ENCODE measurements around the gene HIGD1B. TPM values are rescaled to one million over a fixed set of nuclear protein-coding genes. Genes with fewer than 3 reads are reported as not detected.

Gene HIGD1B
- total and polyA plus RNA-seq, 2 of the 4 experiments (the other 2 are of a cell fraction): not detected

DNA sequence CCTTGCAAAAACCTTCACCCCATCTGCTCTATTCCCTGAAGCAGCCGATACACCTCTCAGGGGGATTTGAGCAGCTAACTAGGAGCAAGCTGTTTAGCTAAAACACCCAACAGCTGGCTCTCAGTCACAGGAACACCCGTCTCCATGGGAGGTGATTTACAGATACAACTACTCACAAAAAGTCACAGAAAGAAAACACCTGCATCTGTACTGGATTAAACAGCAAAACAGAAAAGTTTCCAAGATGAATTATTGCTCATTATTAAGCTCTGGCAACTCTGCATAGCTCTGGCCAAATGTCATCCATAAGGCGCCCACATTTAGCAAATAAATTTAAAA lies 39.9 kb upstream of the HIGD1B start:
- POLR2A ChIA-PET (ENCODE audit: unreplicated experiment): no interaction called here
- Histone ChIP-seq H4K91ac (ENCODE audit: insufficient read depth, low read depth, low read length) (no peak overlapping the region), H3K4me2 (ENCODE audit: low read depth, low read length) (no peak overlapping the region; the same call in 1 of the 2 replicates), H2AK9ac (replicated peaks; ENCODE audit: low read depth, low read length, poor library complexity) (no peak overlapping the region), H2BK5ac (ENCODE audit: low read depth, low read length, poor library complexity, severe bottlenecking) (no peak overlapping the region), H3K4ac (ENCODE audit: low read depth, low read length) (no peak overlapping the region), H2BK20ac (ENCODE audit: low read depth, low read length) (no peak overlapping the region), H3K9me3 (ENCODE audit: control insufficient read depth, insufficient read depth, low read length) (no peaks in the 10 kb centered on the region), H4K8ac (ENCODE audit: low read depth in 2 of 2, low read length in 2 of 2) (no peak overlapping the region), H4K20me1 (ENCODE audit: insufficient read depth, low read length) (peaks cover 23% of the 10 kb centered on the region), H3K9me1 (ENCODE audit: insufficient read depth, low read length) (peaks cover 14% of the 10 kb centered on the region), H2AFZ (replicated peaks; ENCODE audit: low read length, poor library complexity) (no peak overlapping the region), H3K4me3 (ENCODE audit: insufficient read depth, low read depth, low read length) (no peak overlapping the region), H3K18ac (ENCODE audit: low read depth, low read length) (no peak overlapping the region), H2AK5ac (ENCODE audit: low read depth, low read length) (no peak overlapping the region), H3K9ac (ENCODE audit: low read depth, low read length) (no peak overlapping the region), H3K79me1 (ENCODE audit: low read depth in 1 of 2, low read length in 2 of 2) (peaks cover 30 to 79% of the 10 kb centered on the region in 2 experiments), H3K27me3 (ENCODE audit: control insufficient read depth, insufficient read depth, low read length) (no peaks in the 10 kb centered on the region), H3K56ac (ENCODE audit: extremely low read depth, insufficient read depth, low read length) (no peak overlapping the region), H3K23ac (ENCODE audit: low read depth, low read length) (no peak overlapping the region), H3K4me1 (ENCODE audit: control insufficient read depth, insufficient read depth, low read length) (peaks cover 7% of the 10 kb centered on the region), H3K36me3 (ENCODE audit: control insufficient read depth, insufficient read depth, low read length) (peaks cover 20% of the 10 kb centered on the region), H3K14ac (replicated peaks; ENCODE audit: low read depth, low read length) (no peak overlapping the region), H2BK120ac (ENCODE audit: low read depth, low read length) (no peak overlapping the region), H3K27ac (ENCODE audit: insufficient read depth, low read length) (no peak overlapping the region), H4K5ac (ENCODE audit: low read depth, low read length) (no peak overlapping the region), H2BK15ac (ENCODE audit: low read depth, low read length) (no peak overlapping the region)
- no TSS peak for BruUV-seq (replicated peaks)
- no peak; the same call in 1 of the 2 replicates for ATAC-seq (ENCODE audit: low read depth)
- in situ Hi-C loops (cut with MboI; ENCODE audit: low sequenced_read_pairs): no loop called here
- WGBS, 2 experiments (ENCODE audit: extremely low coverage in 2 of 2, insufficient read length in 1 of 2): no CpG with 5 or more reads among the region's 3 CpGs
- no peak for DNase-seq
- CTCF ChIA-PET: interaction anchor here (1.0 kb wide), 1 partner anchor 36 kb away, joined by 3 read pairs; no protein-coding TSS in a partner anchor
- dilution Hi-C loops (cut with HindIII; ENCODE audit: low sequenced_read_pairs, unreplicated experiment): no loop called here
- intact Hi-C loops (cut with micrococcal nuclease): no loop called here
- no peak for TF ChIP-seq RFX5 (IDR thresholded peaks at IDR 0.05; ENCODE audit: low read depth, low read length)
- no peak for TF ChIP-seq CHD1 (IDR thresholded peaks at IDR 0.05; ENCODE audit: low read depth, low read length)
- no peak for TF ChIP-seq NFE2L2 (IDR thresholded peaks at IDR 0.05; ENCODE audit: low read depth, low read length)

Measured in IMR-90 (cell line).